GM18505 (cell line): ENCODE data around the gene SUCLG2.

ENCODE experiments used
- ATAC-seq: cut with Tn5 transposase; IDR thresholded peaks from one replicate; pipeline ENCODE4 v1.9.1; 2021; ENCODE audit not compliant: unreplicated experiment
- POLR2A ChIP-seq: IDR thresholded peaks from 4 replicates; pipeline ENCODE4 v1.6.1; 2011; ENCODE audit warnings: borderline replicate concordance; ENCODE audit not compliant: insufficient read depth, insufficient read length; ENCODE audit errors: extremely low read depth

SUCLG2 gene

DNA sequence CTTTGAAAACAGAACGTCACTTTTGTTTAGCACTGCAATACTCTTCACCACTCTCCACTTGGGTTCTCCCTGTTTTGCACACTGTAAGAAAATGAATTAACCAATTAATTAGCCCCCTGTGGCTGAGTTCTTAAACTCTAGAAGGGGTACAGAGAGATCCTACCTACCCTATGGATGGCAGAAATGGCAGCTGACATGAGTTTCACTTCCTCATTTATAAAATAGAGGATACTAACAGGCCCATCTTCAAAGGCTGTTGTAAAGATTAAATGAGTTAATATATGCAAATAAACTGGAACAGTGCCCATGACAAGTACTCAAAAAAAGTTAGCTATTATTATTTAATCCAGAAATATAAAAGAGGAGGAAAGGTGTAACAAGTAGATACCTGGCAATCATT is 36.9 kb downstream of the SUCLG2 start:
- ATAC-seq = peak; percentile 79
- TF ChIP-seq POLR2A = no peak

DNA sequence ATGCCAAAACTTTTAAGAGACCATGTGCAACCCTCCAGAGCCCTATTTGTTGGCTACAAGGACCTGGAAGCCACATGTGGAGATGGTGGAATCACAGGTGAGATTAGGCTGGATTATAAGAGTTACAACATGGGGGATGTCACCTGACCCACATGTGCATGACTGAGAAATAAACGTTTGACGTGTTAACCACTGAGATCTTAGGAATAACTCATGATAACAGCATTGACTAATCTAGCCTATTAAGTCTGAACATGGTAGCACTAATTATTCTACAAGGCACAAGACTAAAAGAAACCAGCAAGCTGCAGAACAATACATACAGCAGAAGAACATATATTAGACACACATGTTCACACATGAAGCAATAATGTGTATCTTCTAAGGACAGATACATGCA is 38.4 kb downstream of the SUCLG2 start:
- TF ChIP-seq POLR2A = no peak
- ATAC-seq = no peak

GRCh38 chr3:67614195-67614594 is 40.2 kb downstream of the SUCLG2 start:
- TF ChIP-seq POLR2A = no peak
- ATAC-seq = no peak

GRCh38 chr3:67610458-67610857 is 44.0 kb downstream of the SUCLG2 start:
- no peak for ATAC-seq
- TF ChIP-seq POLR2A = no peak

GRCh38 chr3:67609709-67610108 is 44.7 kb downstream of the SUCLG2 start:
- TF ChIP-seq POLR2A = no peak
- ATAC-seq = no peak

DNA sequence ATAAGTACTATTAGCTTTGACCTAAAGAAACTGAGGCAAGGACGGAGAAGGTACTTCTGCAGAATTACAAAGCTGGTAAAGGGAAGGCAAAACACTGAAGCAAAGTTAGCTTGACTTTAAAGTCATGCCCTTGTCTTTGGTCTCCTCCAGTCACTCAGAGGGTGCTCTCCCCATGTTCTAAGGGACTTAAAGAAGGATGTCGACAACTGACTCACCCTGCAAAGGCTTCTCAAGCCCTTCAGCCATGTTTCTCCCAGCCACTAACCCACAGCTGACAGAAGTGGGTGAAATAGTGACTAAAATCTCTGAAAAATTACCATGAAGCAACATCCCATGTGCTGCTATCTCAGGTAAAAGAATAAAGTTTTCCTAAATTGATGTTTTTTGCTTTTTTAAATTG is 46.4 kb downstream of the SUCLG2 start:
- ATAC-seq = no peak
- TF ChIP-seq POLR2A = no peak

- no peak for ATAC-seq
Measured at GRCh38 chr3:67605377-67605776, 49.0 kb downstream of the SUCLG2 start.

GRCh38 chr3:67602816-67603215 is 51.6 kb downstream of the SUCLG2 start:
- ATAC-seq = no peak
- TF ChIP-seq POLR2A = no peak

More at GRCh38 chr3:67605377-67605776, 49.0 kb downstream of the SUCLG2 start:
- TF ChIP-seq POLR2A = no peak

- ATAC-seq = no peak
- TF ChIP-seq POLR2A = no peak
Measured at GRCh38 chr3:67601919-67602608, 52.3 kb downstream of the SUCLG2 start.

DNA sequence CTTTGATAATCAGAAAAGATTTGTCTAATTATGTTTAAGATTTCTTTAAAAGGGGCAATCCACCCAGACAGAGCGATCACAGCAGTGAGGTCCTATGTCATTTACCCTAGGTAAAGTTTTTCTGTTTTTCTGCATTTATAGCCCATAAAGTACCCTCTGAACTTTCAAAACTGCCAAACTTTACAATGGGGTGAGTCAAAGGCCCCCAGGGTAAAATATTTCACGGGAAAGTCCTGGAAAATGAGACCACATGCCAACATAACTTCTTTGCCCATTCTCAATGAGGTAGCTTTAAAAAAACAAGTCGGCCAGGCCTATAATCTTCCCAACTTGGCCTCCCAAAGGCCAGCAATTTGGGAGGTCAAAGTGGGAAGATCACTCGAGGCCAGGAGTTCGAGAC is 53.0 kb downstream of the SUCLG2 start:
- no peak for ATAC-seq
- no peak for TF ChIP-seq POLR2A

GRCh38 chr3:67599821-67600220 is 54.6 kb downstream of the SUCLG2 start:
- no peak for TF ChIP-seq POLR2A
- no peak for ATAC-seq

- TF ChIP-seq POLR2A = no peak
- no peak for ATAC-seq
Measured at GRCh38 chr3:67598814-67599556, 55.4 kb downstream of the SUCLG2 start.

GRCh38 chr3:67595424-67595823 is 59.0 kb downstream of the SUCLG2 start:
- ATAC-seq = no peak

DNA sequence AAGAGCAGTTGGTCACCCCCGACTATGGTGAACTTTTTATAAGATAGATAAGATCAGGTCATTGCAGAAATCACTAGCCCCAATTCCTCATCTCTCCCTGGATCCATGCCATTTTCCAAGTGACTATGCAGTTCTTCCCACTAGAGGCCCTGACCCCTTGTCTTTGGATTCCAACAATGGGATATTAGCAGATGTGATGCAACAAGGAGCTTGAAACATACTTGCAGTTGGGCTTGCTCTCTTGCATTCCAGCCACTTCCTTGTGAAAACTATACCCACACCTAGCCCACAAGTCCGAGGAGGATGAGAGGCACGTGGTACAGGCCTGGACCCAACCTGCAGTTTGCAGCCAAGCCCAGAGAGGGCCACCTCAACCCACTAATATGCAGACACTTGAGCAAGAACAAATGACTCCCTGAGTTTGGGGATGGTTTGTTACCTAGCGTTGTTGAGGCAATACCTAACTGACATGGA is 60.6 kb downstream of the SUCLG2 start:
- ATAC-seq = no peak
- no peak for TF ChIP-seq POLR2A

More at GRCh38 chr3:67595424-67595823, 59.0 kb downstream of the SUCLG2 start:
- no peak for TF ChIP-seq POLR2A
